NT2/D1 (cell line): ENCODE data around the gene CREB5.

ENCODE experiments used
- DNase-seq: peaks from one replicate; pipeline ENCODE4 v3.0.0-alpha.2; 2011; ENCODE audit warnings: low read depth, low spot score
- H3K27me3 ChIP-seq: 2 replicates; pipeline ENCODE4 v1.6.0; 2011; ENCODE audit warnings: mild to moderate bottlenecking; ENCODE audit not compliant: insufficient read length, insufficient read depth
- H3K36me3 ChIP-seq: 2 replicates; pipeline ENCODE4 v1.6.1; 2011; ENCODE audit warnings: mild to moderate bottlenecking, low read length, mixed read lengths; ENCODE audit not compliant: insufficient read depth, insufficient read length
- H3K4me1 ChIP-seq: 2 replicates; pipeline ENCODE4 v1.5.1; 2011; ENCODE audit not compliant: insufficient read depth, insufficient read length
- H3K4me3 ChIP-seq: 2 replicates; pipeline ENCODE4 v1.5.1; 2011; ENCODE audit warnings: low read depth; ENCODE audit not compliant: insufficient read length
- H3K9ac ChIP-seq: 2 replicates; pipeline ENCODE4 v1.6.0; 2011; ENCODE audit warnings: low read depth; ENCODE audit not compliant: insufficient read length
- H3K9me3 ChIP-seq: 2 replicates; pipeline ENCODE4 v1.5.1; 2011; ENCODE audit warnings: mild to moderate bottlenecking, low read length; ENCODE audit not compliant: insufficient read depth
- SUZ12 ChIP-seq: IDR thresholded peaks from 2 replicates; pipeline ENCODE4 v1.6.1; 2011; ENCODE audit not compliant: insufficient read length, insufficient read depth; ENCODE audit errors: extremely low read depth
- YY1 ChIP-seq: IDR thresholded peaks from 2 replicates; pipeline ENCODE4 v1.6.1; 2011; ENCODE audit not compliant: insufficient read length, insufficient read depth
- ZNF274 ChIP-seq: IDR thresholded peaks from 2 replicates; pipeline ENCODE4 v1.6.1; 2011; ENCODE audit warnings: mild to moderate bottlenecking, low read depth, low read length

Gene CREB5

DNA sequence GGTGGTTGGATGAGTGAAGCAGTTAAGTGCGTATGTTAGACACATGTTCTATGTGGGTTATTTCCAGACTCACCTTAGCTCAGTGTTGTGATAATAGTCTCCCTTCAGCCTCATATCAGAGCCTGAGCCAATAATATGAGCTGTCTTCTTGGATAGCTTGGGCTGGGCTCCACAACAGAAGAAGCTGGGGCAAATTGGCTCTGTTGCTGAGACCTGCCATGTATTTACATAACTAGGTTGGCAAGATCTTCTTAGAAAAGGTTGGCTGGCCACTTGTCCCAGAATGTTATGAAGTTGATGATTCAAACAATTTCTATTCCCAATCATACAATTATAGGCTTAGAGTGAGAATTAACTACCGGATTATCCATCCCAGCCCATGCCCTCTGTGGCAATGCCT lies 35.7 kb upstream of the CREB5 start:
- H3K27me3 ChIP-seq = no peaks in the 10 kb centered on the region
- no peaks in the 10 kb centered on the region for H3K36me3 ChIP-seq
- DNase-seq = no peak
- H3K9me3 ChIP-seq = no peaks in the 10 kb centered on the region
- TF ChIP-seq SUZ12 (no peak), YY1 (no peak), ZNF274 (no peak)
- no peak overlapping the region for H3K9ac ChIP-seq
- H3K4me1 ChIP-seq = no peaks in the 10 kb centered on the region
- no peak overlapping the region for H3K4me3 ChIP-seq

DNA sequence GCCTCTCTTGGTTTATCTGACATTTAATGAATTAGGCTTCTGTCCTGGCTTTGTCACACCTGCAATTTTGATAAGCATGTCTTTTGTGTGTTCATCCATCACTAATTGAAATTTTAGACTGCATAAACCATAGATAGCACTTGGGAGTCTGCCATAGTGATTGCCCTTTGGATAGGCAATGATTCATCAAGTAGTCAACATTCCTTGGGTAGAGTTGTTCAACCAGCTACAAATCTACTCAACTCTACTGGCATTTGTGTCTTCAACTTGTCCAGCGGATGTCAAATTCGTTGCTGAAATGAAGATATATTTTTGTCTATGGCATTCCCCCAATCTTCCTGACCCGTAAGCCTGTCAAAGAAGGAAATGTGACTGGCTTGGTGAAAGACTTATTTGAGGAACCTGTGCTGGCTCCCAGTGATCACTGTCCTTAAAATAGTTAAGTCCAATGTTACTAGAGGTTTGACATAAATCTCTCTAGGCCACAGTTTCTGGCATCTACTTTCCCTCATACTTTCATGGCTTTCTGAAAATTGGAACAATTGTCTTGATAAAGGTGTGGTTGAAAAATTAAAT lies 33.7 kb upstream of the CREB5 start:
- no peak for DNase-seq

DNA sequence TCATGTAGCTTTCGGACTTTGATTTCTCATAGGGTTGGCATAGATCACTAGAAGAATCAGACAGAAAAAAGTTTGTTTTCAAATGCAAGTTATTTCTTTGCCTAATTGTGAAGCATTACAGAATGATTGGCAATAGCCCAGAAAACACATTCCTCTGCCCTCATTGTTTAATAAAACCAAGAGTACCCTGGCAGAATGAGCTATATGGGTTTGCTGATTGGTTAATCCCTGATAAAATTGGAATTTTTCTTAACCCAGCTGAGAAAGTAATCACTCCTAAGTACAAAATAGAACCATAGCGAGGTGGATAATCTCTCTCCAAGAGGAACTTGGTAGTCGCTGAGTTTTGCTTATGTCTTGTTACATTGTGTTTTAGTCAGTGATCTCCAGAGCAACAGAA lies 30.9 kb upstream of the CREB5 start:
- Histone ChIP-seq H3K27me3 (no peaks in the 10 kb centered on the region), H3K9me3 (0 out of 2 replicates have a peak, but pooled peaks cover 3% of the 10 kb centered on the region), H3K36me3 (no peaks in the 10 kb centered on the region), H3K4me1 (no peaks in the 10 kb centered on the region), H3K4me3 (no peak overlapping the region), H3K9ac (no peak overlapping the region)
- no peak for DNase-seq
- no peak for TF ChIP-seq YY1
- TF ChIP-seq SUZ12 = no peak
- no peak for TF ChIP-seq ZNF274

More for the DNA sequence above, 33.7 kb upstream of the CREB5 start:
- H3K9ac ChIP-seq = no peak overlapping the region
- H3K4me1 ChIP-seq = no peaks in the 10 kb centered on the region
- TF ChIP-seq ZNF274 (no peak), YY1 (no peak), SUZ12 (no peak)
- H3K36me3 ChIP-seq = no peaks in the 10 kb centered on the region
- H3K9me3 ChIP-seq = 0 out of 2 replicates have a peak, but pooled peaks cover 3% of the 10 kb centered on the region
- no peak overlapping the region for H3K4me3 ChIP-seq
- H3K27me3 ChIP-seq = no peaks in the 10 kb centered on the region

DNA sequence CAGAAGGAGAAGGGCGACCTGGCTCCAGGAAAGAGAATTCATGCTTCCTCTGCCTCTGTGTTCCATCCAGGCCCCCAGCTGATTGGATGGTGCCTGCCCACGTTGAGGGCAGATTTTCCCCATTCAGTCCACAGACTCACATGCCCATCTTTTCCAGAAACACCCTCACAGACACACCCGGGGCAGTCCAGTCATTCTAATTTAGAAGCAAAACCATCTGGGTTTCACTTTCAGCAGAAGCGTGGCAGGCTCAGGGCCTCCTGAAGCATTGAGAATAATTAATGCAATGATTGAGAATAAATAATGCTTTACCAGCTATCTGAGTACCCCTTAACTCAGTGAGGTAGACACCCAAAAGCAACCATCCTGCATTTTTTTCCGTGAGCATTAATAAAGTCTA lies 30.2 kb upstream of the CREB5 start:
- H3K27me3 ChIP-seq = no peaks in the 10 kb centered on the region
- H3K9ac ChIP-seq = no peak overlapping the region
- no peak overlapping the region for H3K4me3 ChIP-seq
- no peaks in the 10 kb centered on the region for H3K36me3 ChIP-seq
- no peak for DNase-seq
- no peaks in the 10 kb centered on the region for H3K4me1 ChIP-seq
- H3K9me3 ChIP-seq = 0 out of 2 replicates have a peak, but pooled peaks cover 3% of the 10 kb centered on the region
- TF ChIP-seq YY1 (no peak), SUZ12 (no peak), ZNF274 (no peak)

DNA sequence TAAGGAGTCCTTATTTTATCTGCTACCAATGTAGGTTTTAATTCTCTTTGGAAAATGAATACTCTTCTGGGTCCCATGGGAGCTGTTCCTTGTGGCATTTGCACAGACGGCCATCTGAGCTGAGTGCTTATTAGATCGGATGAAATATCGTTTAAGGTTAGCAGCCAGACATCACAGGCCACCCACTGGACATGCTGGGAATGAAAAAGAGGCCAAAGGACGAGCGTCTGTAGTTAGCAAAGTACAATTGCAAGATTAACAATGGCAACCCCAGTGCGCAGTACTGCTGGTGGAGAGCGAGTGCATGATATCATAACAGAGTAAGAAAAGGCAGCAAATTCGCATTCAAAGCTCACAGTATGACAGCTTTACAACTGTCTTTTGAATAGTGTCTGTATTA lies 28.3 kb upstream of the CREB5 start:
- Histone ChIP-seq H3K27me3 (no peaks in the 10 kb centered on the region), H3K4me1 (no peaks in the 10 kb centered on the region), H3K36me3 (no peaks in the 10 kb centered on the region), H3K4me3 (no peak overlapping the region), H3K9me3 (0 out of 2 replicates have a peak, but pooled peaks cover 3% of the 10 kb centered on the region), H3K9ac (no peak overlapping the region)
- TF ChIP-seq SUZ12 (no peak), YY1 (no peak), ZNF274 (no peak)
- no peak for DNase-seq

DNA sequence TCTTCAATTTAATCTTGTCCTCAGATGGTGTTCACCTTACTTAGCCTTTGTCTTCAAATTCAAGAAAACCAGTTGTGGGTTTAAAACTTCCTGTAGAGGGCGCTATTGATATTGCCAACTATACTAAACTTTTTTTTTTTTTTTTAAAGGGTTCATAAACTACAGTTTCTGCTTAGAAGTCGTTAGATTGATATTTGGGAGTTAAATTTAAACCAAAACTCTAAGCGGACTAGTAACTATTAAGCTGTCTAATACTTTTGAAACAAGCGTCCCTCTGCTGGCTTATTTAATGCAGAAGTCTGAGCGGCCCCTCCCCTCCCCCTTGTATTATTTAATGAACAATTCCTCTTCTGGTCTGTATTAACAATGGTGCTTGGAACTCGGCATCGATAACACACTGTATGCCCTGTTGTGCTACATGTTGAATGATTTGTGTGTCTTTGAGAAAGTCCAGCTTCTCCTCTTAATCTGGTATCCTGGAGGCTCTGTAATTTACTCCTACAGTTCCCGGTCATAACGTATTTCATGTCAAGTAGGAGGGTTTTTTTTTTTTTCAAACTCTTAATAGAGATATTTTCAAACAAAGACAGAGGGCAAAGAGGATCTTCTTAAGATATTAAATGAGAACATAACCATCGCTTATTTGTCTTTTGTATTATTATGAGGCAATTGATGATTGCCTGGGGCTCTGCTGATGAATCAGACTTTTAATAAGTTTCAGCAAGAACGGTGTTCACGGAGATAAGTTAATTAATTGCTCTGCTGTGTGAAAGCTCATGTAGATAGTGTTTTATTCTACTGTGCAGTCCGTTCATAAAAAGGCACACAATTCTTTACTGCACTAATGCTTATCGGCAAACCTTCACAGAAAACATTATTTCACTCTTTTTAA lies 22.6 kb upstream of the CREB5 start:
- DNase-seq = peak; percentile 70
- no peaks in the 10 kb centered on the region for H3K27me3 ChIP-seq
- H3K4me1 ChIP-seq = no peaks in the 10 kb centered on the region
- no peaks in the 10 kb centered on the region for H3K36me3 ChIP-seq
- no peak overlapping the region for H3K4me3 ChIP-seq
- no peaks in the 10 kb centered on the region for H3K9me3 ChIP-seq
- TF ChIP-seq SUZ12 = no peak
- no peak for TF ChIP-seq YY1
- no peak for TF ChIP-seq ZNF274
- no peak overlapping the region for H3K9ac ChIP-seq

DNA sequence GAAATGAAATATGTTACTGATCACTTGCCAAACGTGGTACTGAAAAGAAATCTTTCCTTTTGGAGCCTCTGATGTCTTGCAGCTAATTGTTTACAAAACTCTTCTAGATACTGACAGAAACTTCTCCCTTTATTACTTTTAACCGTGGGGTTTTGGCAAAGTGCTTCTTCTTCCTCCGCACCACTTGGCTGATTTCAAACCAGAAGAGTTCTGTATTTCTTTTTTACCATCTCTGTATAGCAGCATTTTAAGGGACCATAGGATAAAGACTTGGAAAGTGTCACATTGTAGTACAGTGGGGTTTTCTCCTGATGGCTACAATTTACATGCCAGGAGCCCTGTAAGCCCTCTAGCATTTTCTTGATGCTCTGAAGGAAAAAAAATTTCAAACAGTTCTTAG lies 21.9 kb upstream of the CREB5 start:
- no peak for DNase-seq
- no peak overlapping the region for H3K9ac ChIP-seq
- H3K4me3 ChIP-seq = no peak overlapping the region
- TF ChIP-seq YY1 (no peak), ZNF274 (no peak), SUZ12 (no peak)
- no peaks in the 10 kb centered on the region for H3K27me3 ChIP-seq
- H3K9me3 ChIP-seq = no peaks in the 10 kb centered on the region
- no peaks in the 10 kb centered on the region for H3K36me3 ChIP-seq
- no peaks in the 10 kb centered on the region for H3K4me1 ChIP-seq
